ENCODE data around the gene DLG1.

DNA sequence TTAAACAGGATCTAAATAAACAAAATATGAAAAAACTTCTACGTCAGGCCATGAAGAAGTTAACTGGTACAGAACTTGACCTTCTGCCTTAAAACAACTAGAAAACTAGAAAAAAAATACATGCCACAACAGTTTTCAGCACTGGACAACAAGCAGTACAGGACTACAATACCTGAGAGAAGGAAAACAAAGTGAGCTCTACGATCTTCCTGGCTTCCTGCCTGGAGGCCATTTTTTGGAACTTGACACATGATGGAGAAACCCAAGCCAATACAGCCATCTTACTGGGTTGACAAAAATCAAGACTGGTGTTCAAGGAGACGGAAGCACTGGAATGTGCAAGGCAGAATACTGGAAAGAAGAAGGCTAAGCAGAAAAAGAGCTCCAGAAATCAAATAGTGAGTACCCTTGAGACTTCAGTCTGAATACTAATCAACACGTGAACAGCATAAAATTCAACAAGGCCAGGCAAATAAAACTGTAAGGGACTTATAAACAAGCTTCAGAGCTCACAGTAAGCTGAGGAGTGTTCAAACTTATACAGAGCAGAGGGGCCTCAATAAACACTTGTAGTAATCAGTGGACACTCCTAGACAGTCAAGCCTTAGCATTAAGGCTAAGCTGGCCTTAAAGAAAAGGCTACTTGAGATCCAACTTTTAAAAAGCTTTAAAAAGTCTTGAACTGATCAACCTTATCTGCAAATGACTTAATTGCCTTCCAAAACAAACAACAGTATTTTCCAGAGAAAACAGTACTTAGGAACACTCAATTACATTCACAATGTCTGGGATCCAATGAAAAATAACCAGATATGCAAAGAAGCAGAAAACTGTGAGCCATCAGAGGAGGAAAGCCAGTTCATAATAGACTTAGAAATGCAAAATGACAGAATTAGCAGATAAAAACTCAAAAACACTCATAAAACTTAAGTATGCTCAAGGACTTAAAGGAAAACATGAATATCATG lies 63.2 kb downstream of the DLG1 start:
- TF ChIP-seq CBX3 (IDR thresholded peaks at IDR 0.05; ENCODE audit: low read depth) (no peak), EGR1 (IDR thresholded peaks at IDR 0.05; ENCODE audit: low read depth) (no peak), ELF1 (IDR thresholded peaks at IDR 0.05; ENCODE audit: borderline replicate concordance, low read depth) (no peak), REST (IDR thresholded peaks at IDR 0.05; ENCODE audit: low read depth) (no peak), EZH2 (IDR thresholded peaks at IDR 0.05) (no peak), POLR2A (IDR thresholded peaks at IDR 0.05; ENCODE audit: borderline replicate concordance, extremely low read depth, insufficient read depth, insufficient read length) (no peak)
- TF ChIP-seq, protein P1, sequence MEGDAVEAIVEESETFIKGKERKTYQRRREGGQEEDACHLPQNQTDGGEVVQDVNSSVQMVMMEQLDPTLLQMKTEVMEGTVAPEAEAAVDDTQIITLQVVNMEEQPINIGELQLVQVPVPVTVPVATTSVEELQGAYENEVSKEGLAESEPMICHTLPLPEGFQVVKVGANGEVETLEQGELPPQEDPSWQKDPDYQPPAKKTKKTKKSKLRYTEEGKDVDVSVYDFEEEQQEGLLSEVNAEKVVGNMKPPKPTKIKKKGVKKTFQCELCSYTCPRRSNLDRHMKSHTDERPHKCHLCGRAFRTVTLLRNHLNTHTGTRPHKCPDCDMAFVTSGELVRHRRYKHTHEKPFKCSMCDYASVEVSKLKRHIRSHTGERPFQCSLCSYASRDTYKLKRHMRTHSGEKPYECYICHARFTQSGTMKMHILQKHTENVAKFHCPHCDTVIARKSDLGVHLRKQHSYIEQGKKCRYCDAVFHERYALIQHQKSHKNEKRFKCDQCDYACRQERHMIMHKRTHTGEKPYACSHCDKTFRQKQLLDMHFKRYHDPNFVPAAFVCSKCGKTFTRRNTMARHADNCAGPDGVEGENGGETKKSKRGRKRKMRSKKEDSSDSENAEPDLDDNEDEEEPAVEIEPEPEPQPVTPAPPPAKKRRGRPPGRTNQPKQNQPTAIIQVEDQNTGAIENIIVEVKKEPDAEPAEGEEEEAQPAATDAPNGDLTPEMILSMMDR (IDR thresholded peaks at IDR 0.05 in 2 of 3, conservative IDR thresholded peaks at IDR 0.05 in 1 of 3; ENCODE audit: borderline replicate concordance in 1 of 3, insufficient read depth in 1 of 3, low read depth in 2 of 3, low read length in 2 of 3) = no peak

All from HCT116 (cell line).